DND-41 (cell line): ENCODE data around the gene SV2B.

ENCODE experiments used
- CTCF ChIP-seq: IDR thresholded peaks from 2 replicates; pipeline ENCODE4 v1.5.1; 2012; ENCODE audit warnings: borderline replicate concordance, low read length, moderate library complexity, mild to moderate bottlenecking; ENCODE audit not compliant: poor library complexity, severe bottlenecking; ENCODE audit errors: extremely low read depth
- EZH2 ChIP-seq: IDR thresholded peaks from 3 replicates; pipeline ENCODE4 v1.6.1; 2012; ENCODE audit warnings: borderline replicate concordance, low read depth, mild to moderate bottlenecking, moderate library complexity, low read length, inconsistent platforms; ENCODE audit not compliant: severe bottlenecking

GRCh38 chr15:91244919-91245318, 144.9 kb downstream of the SV2B start:
- TF ChIP-seq CTCF (no peak), EZH2 (no peak)
